PFSK-1 (cell line): ENCODE measurements around the gene SHISA5.

Experiments
- POLR2AphosphoS5 ChIP-seq: IDR thresholded peaks from 2 replicates; pipeline ENCODE4 v1.6.1; 2012; ENCODE audit warnings: low read depth, mild to moderate bottlenecking, control low read depth, low read length, moderate library complexity
- SIN3A ChIP-seq: IDR thresholded peaks from 2 replicates; pipeline ENCODE4 v1.6.1; 2012; ENCODE audit warnings: mild to moderate bottlenecking, low read length, moderate library complexity, borderline replicate concordance; ENCODE audit not compliant: insufficient read depth
- TF ChIP-seq, protein P1 (sequence below), 2 experiments: IDR thresholded peaks; 2 replicates each; pipeline versions ENCODE4 v1.6.1 to v1.8.0; 2011 to 2012; ENCODE audit warnings: low read depth in 2 of 2, low read length in 2 of 2, control low read depth in 1 of 2, inconsistent platforms in 1 of 2, mild to moderate bottlenecking in 1 of 2, moderate library complexity in 1 of 2; ENCODE audit not compliant: insufficient read depth in 1 of 2

DNA sequence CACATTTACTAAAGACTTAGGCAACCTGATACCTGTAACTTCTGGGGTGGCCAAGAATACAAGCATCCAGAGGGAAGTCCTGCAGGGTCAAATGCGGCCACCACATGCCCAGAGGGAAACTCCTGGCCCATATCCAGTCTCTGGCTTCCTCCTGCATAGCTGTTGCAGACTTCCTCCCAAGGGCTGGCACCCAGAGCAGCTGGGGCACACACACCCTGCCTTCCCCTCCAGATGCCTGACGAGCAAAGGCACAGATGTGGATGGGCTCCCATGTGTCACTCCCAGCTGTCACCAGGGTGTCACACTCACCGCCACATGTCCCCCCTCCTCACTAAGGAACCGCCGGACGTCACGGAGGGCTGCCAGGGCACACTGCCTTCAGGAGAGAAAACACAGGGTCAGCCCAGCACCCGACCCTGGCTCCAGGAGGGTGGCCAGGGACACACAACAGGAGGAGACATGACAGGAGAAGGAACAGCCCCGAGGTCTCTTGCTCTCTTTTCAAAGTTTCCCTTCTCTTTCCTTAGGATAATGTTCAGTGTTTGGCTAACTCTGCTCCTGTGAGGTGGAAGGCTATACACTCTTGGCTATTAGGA, 39.4 kb upstream of the SHISA5 start:
- TF ChIP-seq POLR2AphosphoS5: no peak
- no peak for TF ChIP-seq SIN3A
- TF ChIP-seq, protein P1, sequence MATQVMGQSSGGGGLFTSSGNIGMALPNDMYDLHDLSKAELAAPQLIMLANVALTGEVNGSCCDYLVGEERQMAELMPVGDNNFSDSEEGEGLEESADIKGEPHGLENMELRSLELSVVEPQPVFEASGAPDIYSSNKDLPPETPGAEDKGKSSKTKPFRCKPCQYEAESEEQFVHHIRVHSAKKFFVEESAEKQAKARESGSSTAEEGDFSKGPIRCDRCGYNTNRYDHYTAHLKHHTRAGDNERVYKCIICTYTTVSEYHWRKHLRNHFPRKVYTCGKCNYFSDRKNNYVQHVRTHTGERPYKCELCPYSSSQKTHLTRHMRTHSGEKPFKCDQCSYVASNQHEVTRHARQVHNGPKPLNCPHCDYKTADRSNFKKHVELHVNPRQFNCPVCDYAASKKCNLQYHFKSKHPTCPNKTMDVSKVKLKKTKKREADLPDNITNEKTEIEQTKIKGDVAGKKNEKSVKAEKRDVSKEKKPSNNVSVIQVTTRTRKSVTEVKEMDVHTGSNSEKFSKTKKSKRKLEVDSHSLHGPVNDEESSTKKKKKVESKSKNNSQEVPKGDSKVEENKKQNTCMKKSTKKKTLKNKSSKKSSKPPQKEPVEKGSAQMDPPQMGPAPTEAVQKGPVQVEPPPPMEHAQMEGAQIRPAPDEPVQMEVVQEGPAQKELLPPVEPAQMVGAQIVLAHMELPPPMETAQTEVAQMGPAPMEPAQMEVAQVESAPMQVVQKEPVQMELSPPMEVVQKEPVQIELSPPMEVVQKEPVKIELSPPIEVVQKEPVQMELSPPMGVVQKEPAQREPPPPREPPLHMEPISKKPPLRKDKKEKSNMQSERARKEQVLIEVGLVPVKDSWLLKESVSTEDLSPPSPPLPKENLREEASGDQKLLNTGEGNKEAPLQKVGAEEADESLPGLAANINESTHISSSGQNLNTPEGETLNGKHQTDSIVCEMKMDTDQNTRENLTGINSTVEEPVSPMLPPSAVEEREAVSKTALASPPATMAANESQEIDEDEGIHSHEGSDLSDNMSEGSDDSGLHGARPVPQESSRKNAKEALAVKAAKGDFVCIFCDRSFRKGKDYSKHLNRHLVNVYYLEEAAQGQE (IDR thresholded peaks at IDR 0.05; ENCODE audit: insufficient read depth in 1 of 2, low read depth in 2 of 2, low read length in 2 of 2): no peak
